Cardiac fibroblast (primary cell): ENCODE data around the gene SPEN.

Experiments
- DNase-seq, 2 donors: peaks; one replicate each; pipeline versions ENCODE4 v3.0.0 to v3.0.0-alpha.2; 2010; ENCODE audit warnings: low read depth in 2 of 2
- H3K4me3 ChIP-seq, 2 donors: replicated peaks in 1 of 2; 1 replicate in 1 of 2; 2 replicates in 1 of 2; pipeline ENCODE4 v1.5.1; 2011; ENCODE audit warnings: low read depth in 2 of 2, low read length in 2 of 2, mild to moderate bottlenecking in 2 of 2, moderate library complexity in 1 of 2
- TF ChIP-seq, protein P1 (sequence below): IDR thresholded peaks from one replicate; pipeline ENCODE4 v1.5.1; 2011; ENCODE audit warnings: low read depth, mild to moderate bottlenecking, low read length, inconsistent platforms

SPEN gene

GRCh38 chr1:15937146-15937545, 89.6 kb downstream of the SPEN start:
- no peak for DNase-seq
- no peak overlapping the region for H3K4me3 ChIP-seq
- TF ChIP-seq, protein P1, sequence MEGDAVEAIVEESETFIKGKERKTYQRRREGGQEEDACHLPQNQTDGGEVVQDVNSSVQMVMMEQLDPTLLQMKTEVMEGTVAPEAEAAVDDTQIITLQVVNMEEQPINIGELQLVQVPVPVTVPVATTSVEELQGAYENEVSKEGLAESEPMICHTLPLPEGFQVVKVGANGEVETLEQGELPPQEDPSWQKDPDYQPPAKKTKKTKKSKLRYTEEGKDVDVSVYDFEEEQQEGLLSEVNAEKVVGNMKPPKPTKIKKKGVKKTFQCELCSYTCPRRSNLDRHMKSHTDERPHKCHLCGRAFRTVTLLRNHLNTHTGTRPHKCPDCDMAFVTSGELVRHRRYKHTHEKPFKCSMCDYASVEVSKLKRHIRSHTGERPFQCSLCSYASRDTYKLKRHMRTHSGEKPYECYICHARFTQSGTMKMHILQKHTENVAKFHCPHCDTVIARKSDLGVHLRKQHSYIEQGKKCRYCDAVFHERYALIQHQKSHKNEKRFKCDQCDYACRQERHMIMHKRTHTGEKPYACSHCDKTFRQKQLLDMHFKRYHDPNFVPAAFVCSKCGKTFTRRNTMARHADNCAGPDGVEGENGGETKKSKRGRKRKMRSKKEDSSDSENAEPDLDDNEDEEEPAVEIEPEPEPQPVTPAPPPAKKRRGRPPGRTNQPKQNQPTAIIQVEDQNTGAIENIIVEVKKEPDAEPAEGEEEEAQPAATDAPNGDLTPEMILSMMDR: no peak

- TF ChIP-seq, protein P1: peak; percentile 24
- no peak overlapping the region for H3K4me3 ChIP-seq
- peak; percentile 44 to 62 for DNase-seq
These were observed 90.2 kb downstream of the SPEN start for GRCh38 chr1:15937706-15938168.

GRCh38 chr1:15938628-15939161, 91.2 kb downstream of the SPEN start:
- H3K4me3 ChIP-seq: no peak overlapping the region
- TF ChIP-seq, protein P1: no peak
- DNase-seq: no peak

DNA sequence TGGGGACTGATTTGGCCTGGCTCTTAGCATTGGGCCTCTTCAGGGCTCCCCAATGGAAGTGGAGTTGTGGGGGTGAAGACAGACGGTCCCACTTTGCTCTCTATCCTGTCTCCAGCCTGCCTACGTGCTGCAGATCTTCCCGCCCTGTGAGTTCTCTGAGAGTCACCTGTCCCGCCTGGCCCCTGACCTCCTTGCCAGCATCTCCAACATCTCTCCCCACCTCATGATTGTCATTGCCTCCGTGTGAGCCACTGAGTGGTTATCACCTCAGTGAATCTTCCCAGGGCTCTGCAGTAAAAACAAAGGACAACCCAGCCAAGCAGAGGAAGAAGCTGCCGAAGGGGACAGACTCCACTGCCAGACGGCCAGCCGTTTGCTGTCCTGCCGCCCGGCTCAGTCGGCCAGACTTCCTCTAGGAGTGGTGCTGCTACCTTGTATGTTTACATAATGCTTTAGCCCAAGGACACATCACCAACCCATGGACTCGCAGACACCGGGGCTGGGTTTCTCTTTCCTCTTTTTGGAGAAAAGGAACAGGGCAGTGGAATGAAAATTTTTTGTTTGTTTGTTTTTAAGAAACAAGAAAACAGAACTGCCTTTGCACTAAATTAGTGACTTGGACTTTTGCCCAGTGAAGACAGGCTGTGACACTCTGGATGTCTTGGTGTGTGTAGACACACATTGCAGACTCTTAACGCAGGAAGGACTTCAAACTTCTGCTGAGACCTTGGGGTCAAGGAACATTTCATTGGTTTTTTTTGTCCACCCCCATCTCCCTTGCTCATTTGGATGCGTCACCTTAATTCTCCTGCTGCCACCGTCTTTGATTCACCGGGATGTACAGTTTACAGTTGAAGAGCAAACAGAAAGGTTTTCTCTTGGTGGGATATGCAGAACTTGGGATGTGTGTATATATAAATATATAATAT, 91.9 kb downstream of the SPEN start:
- H3K4me3 ChIP-seq: no peak overlapping the region
- TF ChIP-seq, protein P1: no peak

DNA sequence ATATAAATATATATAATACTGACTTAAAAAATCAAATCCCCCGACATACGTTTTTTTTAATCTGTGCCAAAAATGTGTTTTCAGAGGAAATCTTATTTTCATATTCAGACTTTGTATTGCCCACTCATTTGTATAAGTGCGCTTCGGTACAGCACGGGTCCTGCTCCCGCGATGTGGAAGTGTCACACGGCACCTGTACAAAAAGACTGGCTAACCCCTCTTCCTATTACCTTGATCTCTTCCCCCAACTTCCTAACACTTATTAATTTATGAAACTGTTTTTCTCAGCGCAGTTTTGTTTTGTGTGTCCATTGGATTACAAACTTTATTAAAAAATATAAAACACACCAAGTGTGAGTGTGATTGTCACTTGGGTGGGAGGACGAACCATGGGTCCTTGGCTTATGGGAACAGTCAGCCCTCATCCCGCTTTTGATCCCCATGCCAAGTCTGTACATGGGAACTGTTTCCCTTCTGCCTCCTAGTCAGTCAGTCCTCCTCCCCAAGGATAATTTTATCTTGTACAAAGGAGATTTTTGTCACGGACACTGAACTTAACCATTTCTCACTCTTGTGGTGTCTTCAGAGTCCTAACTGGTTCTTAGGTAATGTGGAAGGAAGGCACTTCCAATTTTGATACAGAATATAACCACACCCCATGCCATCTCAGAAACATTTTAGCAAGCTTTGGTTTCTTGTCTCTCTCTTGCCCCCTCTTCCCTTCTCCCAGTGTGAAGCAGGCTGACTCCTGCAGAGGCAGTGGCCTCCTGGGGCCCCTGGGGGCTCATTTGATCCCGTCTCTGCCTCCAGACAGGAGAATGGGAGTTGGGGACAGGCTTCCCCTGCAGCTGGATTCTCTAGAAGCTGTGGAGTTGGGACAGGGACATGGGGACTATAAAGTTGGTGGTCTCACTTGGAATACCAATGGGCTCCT, 92.9 kb downstream of the SPEN start:
- DNase-seq: no peak
- TF ChIP-seq, protein P1: no peak
- H3K4me3 ChIP-seq: no peak overlapping the region

More for the DNA sequence above, 91.9 kb downstream of the SPEN start:
- peak in 1 of 2 donors; percentile 59 for DNase-seq

DNA sequence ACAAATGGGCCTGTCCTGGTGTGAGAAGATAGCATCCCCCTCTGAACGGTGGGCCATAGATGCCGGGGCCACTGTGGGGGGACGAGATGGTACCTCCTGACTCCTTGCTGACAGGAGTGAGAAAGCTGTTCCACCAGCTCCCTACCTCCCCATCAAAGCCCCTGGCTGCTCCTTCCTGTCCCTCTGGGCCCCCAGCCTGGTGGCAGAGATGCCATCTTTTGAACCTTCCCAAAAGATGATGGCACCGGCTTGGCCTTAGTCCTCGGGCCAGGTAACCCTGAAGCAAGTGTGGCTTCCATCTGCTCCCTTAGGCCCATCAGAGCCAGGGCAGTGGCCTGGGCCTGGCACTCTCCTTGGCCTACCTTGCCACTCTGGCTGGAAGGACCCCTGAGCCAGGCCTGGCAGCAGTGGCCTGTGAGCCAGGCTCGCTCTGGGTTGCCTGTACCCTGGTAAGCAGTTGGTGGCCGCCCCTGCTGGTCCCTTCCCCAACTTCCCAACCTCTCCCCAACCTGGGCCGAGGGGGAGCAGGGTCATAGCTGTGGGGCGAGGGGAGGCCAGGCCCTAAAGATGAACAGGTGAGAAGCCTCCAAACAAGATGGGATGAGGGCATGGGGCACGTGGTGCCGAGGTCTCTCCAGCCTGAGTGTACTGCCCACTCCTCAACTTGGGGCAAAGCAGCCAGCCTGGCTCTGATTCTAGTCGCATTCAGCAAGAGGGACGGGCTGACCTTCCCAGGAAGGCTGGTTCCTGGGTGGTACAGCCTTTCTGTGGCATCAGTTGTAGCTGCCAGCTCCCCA, 93.7 kb downstream of the SPEN start:
- TF ChIP-seq, protein P1: no peak
- no peak overlapping the region for H3K4me3 ChIP-seq
- DNase-seq: no peak
